ENCODE data around the gene LRRC17. TPM values are rescaled to one million over a fixed set of nuclear protein-coding genes. Genes with fewer than 3 reads are reported as not detected.
A peak's percentile ranks its signal among the peaks of the same experiment; 100 is the strongest.

LRRC17 gene
- total RNA-seq, 2 experiments from 2014 or later: 0.22 TPM; not detected in 1

DNA sequence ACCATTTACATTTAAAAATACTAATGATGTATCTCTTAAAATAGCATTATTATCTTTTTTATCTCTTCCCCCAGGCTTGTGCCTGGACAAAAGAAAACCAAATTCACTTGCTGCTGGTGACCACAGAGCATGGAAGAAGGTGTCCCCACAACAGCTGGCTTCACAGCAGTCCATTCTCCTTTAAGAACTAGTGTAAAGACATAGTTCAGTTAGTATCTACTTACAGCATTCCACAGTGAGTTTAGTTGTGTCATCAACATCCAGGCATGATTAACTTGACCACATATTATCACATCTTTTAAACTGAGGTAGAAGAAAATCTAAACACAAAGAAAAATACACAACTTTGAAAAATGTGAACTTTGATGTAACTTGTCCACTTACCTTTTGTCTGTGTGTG, 55.0 kb downstream of the LRRC17 start:
- CTCF ChIA-PET: interaction anchor here (0.6 kb wide), 1 partner anchor 16 kb away, joined by 3 read pairs; no protein-coding TSS in a partner anchor
- Histone ChIP-seq H3K27me3 (ENCODE audit: control insufficient read depth in 1 of 2, insufficient read depth in 2 of 2, low read length in 2 of 2) (no peaks in the 10 kb centered on the region), H3K9me3 (ENCODE audit: control insufficient read depth in 1 of 2, insufficient read depth in 1 of 2, low read length in 2 of 2) (no peaks in the 10 kb centered on the region), H3K36me3 (ENCODE audit: insufficient read depth, low read length) (no peaks in the 10 kb centered on the region), H3K4me1 (ENCODE audit: insufficient read depth, low read length) (no peaks in the 10 kb centered on the region), H3K4me3 (ENCODE audit: low read length) (no peak overlapping the region), H3K27ac (ENCODE audit: low read depth in 1 of 2, low read length in 2 of 2) (no peak overlapping the region)
- no peaks in the 10 kb centered on the region for H3K9me3 Mint-ChIP-seq
- intact Hi-C loops (cut with DNase I, micrococcal nuclease): no loop called here
- no peaks in the 10 kb centered on the region for H3K27me3 Mint-ChIP-seq
- no peaks in the 10 kb centered on the region for H3K36me3 Mint-ChIP-seq (ENCODE audit: low read depth)
- POLR2A ChIA-PET: interaction anchor here (0.6 kb wide), 1 partner anchor 1871 kb away, joined by 3 read pairs; no protein-coding TSS in a partner anchor
- DNase-seq (no peak), ATAC-seq (ENCODE audit: poor library complexity) (no peak)
- no peak overlapping the region for H3K27ac Mint-ChIP-seq
- H3K4me3 Mint-ChIP-seq: no peak overlapping the region
- TF ChIP-seq, protein P1, sequence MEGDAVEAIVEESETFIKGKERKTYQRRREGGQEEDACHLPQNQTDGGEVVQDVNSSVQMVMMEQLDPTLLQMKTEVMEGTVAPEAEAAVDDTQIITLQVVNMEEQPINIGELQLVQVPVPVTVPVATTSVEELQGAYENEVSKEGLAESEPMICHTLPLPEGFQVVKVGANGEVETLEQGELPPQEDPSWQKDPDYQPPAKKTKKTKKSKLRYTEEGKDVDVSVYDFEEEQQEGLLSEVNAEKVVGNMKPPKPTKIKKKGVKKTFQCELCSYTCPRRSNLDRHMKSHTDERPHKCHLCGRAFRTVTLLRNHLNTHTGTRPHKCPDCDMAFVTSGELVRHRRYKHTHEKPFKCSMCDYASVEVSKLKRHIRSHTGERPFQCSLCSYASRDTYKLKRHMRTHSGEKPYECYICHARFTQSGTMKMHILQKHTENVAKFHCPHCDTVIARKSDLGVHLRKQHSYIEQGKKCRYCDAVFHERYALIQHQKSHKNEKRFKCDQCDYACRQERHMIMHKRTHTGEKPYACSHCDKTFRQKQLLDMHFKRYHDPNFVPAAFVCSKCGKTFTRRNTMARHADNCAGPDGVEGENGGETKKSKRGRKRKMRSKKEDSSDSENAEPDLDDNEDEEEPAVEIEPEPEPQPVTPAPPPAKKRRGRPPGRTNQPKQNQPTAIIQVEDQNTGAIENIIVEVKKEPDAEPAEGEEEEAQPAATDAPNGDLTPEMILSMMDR (IDR thresholded peaks at IDR 0.05): no peak
- H3K4me1 Mint-ChIP-seq (ENCODE audit: low read depth): no peaks in the 10 kb centered on the region

DNA sequence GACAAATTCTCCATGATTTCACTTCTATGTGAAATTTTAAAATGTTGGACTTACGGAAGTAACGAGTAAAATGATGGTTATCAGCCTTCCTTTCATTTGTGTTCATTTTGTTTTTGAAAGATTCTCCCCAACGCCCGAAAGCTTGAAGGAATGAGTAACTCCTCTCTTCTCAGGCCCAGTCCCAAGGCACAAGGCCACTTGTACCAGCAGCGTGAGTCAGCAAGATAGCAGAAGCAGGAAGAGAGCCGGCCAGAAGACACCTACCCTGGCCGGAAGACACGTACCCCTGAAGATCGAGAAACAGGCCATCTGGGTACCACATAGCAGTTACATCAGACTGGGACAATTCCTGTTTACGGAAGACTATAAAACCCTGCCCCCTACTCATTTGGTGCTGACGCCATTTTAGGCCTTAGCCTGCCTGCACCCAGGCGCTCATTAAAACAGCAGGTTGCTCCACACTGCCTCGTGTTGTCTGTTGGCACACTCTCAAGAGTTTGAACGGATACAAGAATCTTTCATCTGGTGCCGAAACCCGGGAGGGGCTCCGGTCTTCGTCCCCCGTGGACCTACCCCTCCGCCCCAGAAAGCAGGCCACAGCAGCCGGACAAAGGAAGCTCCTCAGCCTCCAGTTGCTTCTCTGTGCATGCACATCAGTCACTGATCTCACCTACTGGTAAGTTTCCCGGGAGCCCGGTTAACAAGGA, 60.4 kb downstream of the LRRC17 start:
- H3K36me3 ChIP-seq (ENCODE audit: insufficient read depth, low read length): no peaks in the 10 kb centered on the region
- TF ChIP-seq, protein P1 (IDR thresholded peaks at IDR 0.05): no peak
- no peaks in the 10 kb centered on the region for H3K4me1 ChIP-seq (ENCODE audit: insufficient read depth, low read length)
- Mint-ChIP-seq H3K4me3 (no peak overlapping the region), H3K4me1 (ENCODE audit: low read depth) (no peaks in the 10 kb centered on the region), H3K27me3 (no peaks in the 10 kb centered on the region), H3K36me3 (ENCODE audit: low read depth) (no peaks in the 10 kb centered on the region), H3K27ac (no peak overlapping the region), H3K9me3 (no peaks in the 10 kb centered on the region)
- intact Hi-C loops (cut with DNase I, micrococcal nuclease): no loop called here
- DNase-seq: peak in 1 of 14 experiments; percentile 10
- ChIA-PET CTCF (no interaction called here), POLR2A (no interaction called here)
- ATAC-seq (ENCODE audit: poor library complexity): no peak
- no peak overlapping the region for H3K4me3 ChIP-seq (ENCODE audit: low read length)
- H3K27ac ChIP-seq (ENCODE audit: low read depth in 1 of 2, low read length in 2 of 2): no peak overlapping the region
- H3K9me3 ChIP-seq (ENCODE audit: control insufficient read depth in 1 of 2, insufficient read depth in 1 of 2, low read length in 2 of 2): no peaks in the 10 kb centered on the region
- no peaks in the 10 kb centered on the region for H3K27me3 ChIP-seq (ENCODE audit: control insufficient read depth in 1 of 2, insufficient read depth in 2 of 2, low read length in 2 of 2)

DNA sequence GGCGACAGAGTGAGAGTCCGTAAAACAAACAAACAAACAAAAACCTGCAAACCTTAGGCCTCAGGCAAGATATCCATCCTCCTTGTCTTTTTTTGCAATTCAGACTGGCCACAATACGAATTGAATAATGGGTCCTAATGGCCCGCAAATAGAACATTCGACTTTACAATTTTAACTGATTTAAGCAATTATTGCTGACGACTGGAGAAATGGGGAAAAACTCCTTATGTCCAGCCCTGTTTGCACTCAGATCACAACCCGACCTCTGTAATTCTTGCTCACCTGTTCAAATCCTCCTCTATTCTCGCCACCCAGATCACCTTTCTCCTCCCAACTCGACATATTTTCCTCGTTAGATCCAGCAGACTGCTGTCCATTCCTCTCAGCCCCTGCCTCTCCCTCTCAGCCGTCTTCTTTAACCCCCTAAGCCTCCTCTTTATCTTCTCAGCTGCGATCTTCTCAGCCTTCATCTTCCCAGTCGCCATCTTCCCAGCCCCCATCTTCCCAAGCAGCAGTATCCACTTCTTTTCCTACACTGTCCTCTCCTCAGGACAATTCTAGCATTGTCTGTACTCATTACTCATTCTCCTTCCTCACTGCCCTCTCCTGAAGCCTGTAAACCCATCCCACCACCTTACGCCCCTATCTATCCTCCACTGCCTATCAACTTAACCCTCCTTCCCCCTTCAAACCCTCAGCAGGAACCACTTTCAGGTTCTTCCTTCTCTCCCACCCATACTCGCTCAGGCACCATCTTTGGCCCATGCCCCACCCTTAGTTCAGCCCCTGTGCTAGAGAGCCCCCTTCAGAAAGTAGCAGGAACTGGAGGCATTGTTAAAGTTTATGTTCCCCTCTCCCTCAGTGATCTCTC, 61.8 kb downstream of the LRRC17 start:
- DNase-seq (no peak), ATAC-seq (ENCODE audit: poor library complexity) (no peak)
- POLR2A ChIA-PET: no interaction called here
- intact Hi-C loops (cut with DNase I, micrococcal nuclease): no loop called here
- Histone ChIP-seq H3K4me1 (ENCODE audit: insufficient read depth, low read length) (no peaks in the 10 kb centered on the region), H3K27ac (ENCODE audit: low read depth in 1 of 2, low read length in 2 of 2) (no peak overlapping the region), H3K9me3 (ENCODE audit: control insufficient read depth in 1 of 2, insufficient read depth in 1 of 2, low read length in 2 of 2) (no peaks in the 10 kb centered on the region), H3K27me3 (ENCODE audit: control insufficient read depth in 1 of 2, insufficient read depth in 2 of 2, low read length in 2 of 2) (no peaks in the 10 kb centered on the region), H3K4me3 (ENCODE audit: low read length) (no peak overlapping the region), H3K36me3 (ENCODE audit: insufficient read depth, low read length) (no peaks in the 10 kb centered on the region)
- Mint-ChIP-seq H3K36me3 (ENCODE audit: low read depth) (no peaks in the 10 kb centered on the region), H3K27me3 (no peaks in the 10 kb centered on the region), H3K27ac (no peak overlapping the region), H3K4me1 (ENCODE audit: low read depth) (no peaks in the 10 kb centered on the region), H3K4me3 (no peak overlapping the region), H3K9me3 (no peaks in the 10 kb centered on the region)
- TF ChIP-seq, protein P1 (IDR thresholded peaks at IDR 0.05): no peak
- CTCF ChIA-PET: no interaction called here
